Choroid plexus epithelial cell (primary cell): Measurements from ENCODE around the gene RAB40C.

Source experiments
- DNase-seq: peaks from one replicate; pipeline ENCODE4 v3.0.0-alpha.2; 2010; ENCODE audit warnings: low read depth
- H3K4me3 ChIP-seq: 2 replicates; pipeline ENCODE4 v1.5.1; 2011; ENCODE audit warnings: low read depth, mild to moderate bottlenecking, control low read depth, low read length, moderate library complexity
- TF ChIP-seq, protein P1 (sequence below): conservative IDR thresholded peaks from 2 replicates; pipeline ENCODE4 v1.5.1; 2011; ENCODE audit warnings: low read depth, mild to moderate bottlenecking, control low read depth, inconsistent platforms, low read length, moderate library complexity

RAB40C gene

DNA sequence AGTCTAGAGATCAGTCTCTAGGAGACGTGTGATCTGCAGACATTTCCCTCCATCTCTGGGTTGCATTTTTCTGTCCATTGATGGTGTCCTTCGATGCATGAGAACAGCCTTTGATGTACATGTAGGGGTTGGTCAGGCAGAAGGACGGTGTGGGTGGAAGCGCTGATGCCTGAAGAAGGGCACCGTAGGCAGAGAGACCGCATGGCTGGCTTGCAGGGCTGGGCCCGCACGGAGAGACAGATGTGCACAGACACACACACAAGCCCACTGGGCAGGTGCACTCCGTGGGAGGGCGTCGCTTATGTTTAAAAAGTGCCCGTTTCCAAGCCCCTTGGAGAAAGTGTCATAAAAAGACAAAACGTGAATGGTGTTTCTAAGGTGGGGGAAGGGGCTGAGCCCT lies 25.3 kb downstream of the RAB40C start:
- TF ChIP-seq, protein P1, sequence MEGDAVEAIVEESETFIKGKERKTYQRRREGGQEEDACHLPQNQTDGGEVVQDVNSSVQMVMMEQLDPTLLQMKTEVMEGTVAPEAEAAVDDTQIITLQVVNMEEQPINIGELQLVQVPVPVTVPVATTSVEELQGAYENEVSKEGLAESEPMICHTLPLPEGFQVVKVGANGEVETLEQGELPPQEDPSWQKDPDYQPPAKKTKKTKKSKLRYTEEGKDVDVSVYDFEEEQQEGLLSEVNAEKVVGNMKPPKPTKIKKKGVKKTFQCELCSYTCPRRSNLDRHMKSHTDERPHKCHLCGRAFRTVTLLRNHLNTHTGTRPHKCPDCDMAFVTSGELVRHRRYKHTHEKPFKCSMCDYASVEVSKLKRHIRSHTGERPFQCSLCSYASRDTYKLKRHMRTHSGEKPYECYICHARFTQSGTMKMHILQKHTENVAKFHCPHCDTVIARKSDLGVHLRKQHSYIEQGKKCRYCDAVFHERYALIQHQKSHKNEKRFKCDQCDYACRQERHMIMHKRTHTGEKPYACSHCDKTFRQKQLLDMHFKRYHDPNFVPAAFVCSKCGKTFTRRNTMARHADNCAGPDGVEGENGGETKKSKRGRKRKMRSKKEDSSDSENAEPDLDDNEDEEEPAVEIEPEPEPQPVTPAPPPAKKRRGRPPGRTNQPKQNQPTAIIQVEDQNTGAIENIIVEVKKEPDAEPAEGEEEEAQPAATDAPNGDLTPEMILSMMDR: no peak
- H3K4me3 ChIP-seq: no peak overlapping the region
- no peak for DNase-seq

DNA sequence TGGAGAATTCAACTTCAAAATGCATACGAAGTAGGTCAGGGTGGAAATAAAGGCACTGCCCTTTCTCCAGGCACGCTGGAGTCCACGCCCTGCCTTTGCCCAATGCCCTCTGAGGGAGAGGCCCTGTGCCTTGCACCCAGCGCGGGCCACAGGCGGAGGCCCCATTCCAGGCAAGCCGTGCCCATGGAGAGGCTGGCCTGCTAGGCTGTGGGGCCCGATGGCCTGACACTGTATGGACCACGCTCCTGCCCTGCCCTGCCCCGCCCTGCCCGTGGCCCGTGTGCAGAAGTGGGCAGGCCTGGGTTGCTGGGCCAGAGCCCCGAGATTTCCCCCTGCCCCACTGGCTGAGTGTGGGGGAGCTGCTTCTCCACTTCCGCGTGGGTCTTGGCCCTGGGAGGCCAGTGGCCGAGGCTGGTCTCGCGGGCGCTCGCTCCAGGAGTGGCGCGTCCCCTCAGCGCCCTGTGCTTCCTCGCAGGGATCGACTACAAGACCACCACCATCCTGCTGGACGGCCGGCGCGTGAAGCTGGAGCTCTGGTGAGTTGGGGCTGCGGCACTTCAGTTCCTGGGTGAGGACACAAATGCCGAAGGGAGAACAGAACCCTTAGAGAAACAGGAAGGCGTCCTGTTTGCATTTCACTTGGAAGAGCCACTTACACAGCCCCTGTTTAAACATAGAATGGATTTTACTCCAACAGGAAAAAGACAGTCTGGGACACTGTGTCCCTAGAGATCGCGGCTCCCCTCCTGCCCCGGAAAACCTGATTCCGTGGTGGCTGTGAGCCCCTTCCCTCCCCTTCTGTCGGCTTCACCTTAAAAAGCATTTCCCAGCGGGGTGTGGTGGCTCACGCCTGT lies 27.1 kb downstream of the RAB40C start:
- TF ChIP-seq, protein P1: no peak
- no peak for DNase-seq
- no peak overlapping the region for H3K4me3 ChIP-seq

- TF ChIP-seq, protein P1: no peak
- no peak overlapping the region for H3K4me3 ChIP-seq
- no peak for DNase-seq
These were observed 28.0 kb downstream of the RAB40C start for GRCh38 chr16:617855-618254.

DNA sequence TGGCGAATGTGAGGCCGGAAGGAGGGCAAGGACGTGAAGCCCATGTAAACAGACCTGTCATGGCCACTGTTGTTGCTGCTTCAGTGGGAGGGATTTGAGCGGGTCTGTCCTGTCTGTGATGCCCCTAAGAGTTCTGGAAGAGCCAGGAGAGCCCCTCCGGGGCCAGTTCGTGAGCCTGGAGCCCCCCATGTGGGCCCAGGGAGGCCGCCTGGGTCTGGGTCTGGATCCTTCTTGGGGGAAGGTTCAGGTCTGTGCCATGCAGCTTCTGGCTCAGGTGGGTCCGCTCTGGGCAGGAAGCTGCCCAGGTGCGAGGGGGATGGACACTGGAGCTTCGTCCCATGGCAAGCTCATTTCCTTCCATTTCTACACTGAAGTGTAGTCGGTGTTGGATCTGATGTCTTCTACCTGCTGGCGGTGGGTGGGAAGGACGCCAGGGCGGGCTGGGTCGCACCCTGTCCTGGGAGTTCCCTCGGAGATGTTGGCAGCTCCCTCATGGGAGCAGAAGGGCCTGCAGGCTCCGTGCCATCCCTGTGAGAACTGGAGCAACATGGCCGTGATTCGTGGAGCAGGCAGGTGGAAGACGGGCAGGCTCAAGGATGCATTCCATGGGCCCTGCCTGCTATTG lies 29.7 kb downstream of the RAB40C start:
- TF ChIP-seq, protein P1: no peak
- no peak overlapping the region for H3K4me3 ChIP-seq
- DNase-seq: no peak

GRCh38 chr16:620700-621525 lies 31.0 kb downstream of the RAB40C start:
- TF ChIP-seq, protein P1: no peak
- no peak overlapping the region for H3K4me3 ChIP-seq
- no peak for DNase-seq

DNA sequence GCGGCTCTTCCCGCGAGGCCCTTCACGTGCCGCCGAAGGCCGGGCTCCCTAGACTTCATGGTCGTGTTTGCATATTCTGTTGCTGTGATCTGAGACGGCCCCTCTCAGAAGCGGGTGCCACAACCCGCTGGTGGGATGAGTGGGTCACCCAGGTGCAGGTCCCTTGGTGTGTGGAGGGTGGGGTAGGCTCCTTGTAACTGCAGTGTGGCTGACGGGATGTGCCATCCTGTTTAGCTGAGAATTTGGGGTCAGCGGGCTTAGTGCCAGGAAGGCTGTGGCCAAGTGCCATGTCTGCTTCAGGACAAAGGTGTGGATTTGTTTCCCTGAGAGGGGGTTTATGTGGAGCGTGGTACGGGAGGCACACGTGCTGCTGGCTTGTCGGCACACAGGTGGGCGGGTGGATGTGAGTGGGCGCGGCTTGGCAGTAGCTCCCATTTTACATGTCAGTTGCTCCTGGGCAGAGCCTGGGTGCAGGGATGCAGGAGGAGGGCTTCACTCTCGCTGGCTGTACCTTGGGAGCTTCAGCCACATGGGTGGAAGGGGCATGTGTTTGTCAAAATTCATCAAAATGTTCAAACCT lies 31.8 kb downstream of the RAB40C start:
- TF ChIP-seq, protein P1: no peak
- no peak for DNase-seq
- no peak overlapping the region for H3K4me3 ChIP-seq
